Measurements from ENCODE around the gene RBM17.
"Not testable (repeated sequence)": the region's sequence is repeated elsewhere in the genome, so short reads cannot be mapped to it uniquely, and the experiment has no call there.

RBM17 gene

DNA sequence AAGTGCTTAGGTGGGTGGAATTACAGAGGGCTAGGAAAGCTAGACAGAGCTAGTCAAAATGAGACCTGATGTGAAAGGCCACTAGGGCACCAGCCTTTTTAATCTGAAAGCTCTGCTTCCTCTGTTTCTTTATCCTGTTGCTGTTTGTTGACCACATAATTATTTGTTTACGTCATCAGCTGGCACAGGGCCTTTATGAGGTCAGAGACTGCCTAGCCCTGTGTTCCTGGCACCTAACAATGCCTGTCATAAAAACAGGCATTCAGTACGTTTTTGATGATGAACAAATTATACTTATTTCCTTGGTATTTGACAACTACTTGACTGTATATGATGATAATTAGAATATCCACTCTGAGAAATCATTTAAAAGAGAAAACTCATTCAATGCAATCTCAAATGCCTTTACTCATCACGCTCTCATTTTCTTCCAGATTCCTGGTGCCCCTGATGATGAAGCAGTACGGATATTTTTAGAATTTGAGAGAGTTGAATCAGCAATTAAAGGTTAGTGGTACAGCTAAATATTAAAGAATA, 26.0 kb downstream of the RBM17 start:
- DNase-seq: no peak

DNA sequence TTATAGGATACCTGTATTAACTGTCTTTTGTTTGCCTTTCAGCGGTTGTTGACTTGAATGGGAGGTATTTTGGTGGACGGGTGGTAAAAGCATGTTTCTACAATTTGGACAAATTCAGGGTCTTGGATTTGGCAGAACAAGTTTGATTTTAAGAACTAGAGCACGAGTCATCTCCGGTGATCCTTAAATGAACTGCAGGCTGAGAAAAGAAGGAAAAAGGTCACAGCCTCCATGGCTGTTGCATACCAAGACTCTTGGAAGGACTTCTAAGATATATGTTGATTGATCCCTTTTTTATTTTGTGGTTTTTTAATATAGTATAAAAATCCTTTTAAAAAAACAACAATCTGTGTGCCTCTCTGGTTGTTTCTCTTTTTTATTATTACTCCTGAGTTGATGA, 26.6 kb downstream of the RBM17 start:
- DNase-seq: no peak

GRCh38 chr10:6115824-6116350, 27.1 kb downstream of the RBM17 start:
- no peak for DNase-seq

DNA sequence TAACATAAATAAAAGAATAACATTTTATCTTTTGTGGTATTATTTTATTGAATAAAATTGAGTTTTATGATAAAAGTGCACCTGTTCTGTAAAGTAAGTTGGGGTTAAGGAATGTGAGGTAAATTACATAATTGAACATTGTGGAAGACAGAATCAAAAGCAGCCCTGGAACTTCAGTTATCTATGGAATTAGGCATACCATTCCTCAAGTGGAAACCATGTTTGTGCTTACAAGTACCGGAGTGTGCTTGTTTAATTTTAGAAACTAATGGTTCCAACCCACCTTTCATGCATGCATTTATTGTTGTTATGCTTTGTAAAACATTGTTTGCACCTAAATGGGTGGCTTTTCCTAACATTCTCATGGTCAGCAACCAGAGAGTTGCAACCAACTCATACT, 28.0 kb downstream of the RBM17 start:
- DNase-seq: no peak

DNA sequence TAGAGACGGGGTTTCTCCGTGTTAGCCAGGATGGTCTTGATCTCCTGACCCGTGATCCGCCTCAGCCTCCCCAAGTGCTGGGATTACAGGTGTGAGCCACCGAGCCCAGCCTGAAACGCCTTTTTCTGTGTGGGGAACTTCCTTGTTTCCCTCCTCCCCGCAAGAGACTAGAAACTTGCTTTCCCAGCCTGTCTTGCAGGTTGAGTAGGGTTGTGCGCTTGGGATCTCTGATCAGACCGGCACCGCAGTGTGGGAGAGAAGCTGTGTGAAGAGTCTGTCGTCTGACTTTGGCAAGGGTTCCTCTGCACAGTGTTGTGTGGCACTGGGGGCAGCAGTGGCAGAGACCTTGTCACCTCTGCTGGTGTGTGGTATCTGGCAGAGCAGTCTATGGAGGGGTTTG, 28.9 kb downstream of the RBM17 start:
- no peak for DNase-seq

GRCh38 chr10:6119423-6119822, 30.6 kb downstream of the RBM17 start:
- no peak for DNase-seq

- DNase-seq: no peak
These were observed 31.1 kb downstream of the RBM17 start for GRCh38 chr10:6119962-6120361.

DNA sequence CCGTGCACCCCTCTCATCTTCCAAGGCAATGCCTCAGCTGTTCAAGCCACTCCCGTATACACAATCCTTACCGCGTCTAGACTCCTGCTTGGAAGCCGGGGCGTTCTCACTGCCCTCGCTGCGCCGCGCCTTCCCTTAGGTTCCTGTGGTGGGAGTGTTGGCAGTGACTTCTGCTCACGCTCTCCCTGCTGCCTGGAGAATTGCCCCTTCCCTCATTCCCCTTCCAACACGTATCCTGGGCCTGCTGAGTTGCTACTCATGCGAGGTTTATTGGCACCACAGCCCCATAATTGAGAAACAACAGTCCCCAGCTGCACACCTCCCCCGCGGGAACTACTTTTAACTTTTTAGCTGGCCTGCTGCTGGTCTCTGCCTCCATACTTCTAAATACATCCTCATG, 31.9 kb downstream of the RBM17 start:
- no peak for DNase-seq

GRCh38 chr10:6121146-6121545, 32.3 kb downstream of the RBM17 start:
- DNase-seq: no peak

- DNase-seq: no peak
These were observed 34.7 kb downstream of the RBM17 start for GRCh38 chr10:6123532-6123931.

DNA sequence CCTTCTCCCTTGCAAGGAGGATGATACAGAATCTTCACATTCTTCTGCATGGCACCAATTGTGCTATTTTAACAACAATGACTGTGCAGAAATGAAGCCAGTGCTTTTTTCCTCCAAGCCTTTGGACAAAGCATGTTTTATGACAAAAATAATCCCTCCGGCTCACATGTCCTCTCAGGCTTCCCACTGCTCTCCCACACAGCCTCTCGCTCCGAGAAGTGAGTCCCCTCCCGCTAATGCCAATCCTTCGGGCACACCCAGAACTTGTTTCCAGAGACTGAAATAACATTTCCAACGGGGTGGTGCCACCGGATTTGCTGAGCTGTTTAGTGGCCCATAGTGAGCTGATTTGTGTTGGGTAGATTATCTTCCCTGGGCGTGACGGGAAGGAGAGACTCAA, 35.8 kb downstream of the RBM17 start:
- no peak for DNase-seq

GRCh38 chr10:6127461-6127860, 38.6 kb downstream of the RBM17 start:
- DNase-seq: not testable (repeated sequence)

DNA sequence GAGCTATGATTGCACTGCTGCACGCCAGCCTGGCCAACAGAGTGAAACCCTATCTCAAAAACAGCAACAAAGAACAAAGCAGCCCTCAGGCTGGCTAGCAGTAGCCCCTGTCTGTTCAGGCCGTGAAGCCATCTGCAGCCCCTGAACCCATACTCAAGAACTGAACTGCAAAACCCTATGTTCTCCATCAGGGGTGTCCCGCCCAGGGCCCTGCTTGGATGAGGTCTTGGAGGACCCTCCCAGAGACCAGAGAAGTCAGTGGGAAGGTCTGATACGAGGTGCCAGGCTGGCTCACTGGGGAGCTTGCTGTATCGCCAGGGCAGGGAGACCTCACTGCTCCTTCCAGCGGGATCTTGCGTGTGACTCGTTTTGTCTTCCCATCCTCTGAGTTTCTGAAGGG, 39.3 kb downstream of the RBM17 start:
- DNase-seq: no peak

DNA sequence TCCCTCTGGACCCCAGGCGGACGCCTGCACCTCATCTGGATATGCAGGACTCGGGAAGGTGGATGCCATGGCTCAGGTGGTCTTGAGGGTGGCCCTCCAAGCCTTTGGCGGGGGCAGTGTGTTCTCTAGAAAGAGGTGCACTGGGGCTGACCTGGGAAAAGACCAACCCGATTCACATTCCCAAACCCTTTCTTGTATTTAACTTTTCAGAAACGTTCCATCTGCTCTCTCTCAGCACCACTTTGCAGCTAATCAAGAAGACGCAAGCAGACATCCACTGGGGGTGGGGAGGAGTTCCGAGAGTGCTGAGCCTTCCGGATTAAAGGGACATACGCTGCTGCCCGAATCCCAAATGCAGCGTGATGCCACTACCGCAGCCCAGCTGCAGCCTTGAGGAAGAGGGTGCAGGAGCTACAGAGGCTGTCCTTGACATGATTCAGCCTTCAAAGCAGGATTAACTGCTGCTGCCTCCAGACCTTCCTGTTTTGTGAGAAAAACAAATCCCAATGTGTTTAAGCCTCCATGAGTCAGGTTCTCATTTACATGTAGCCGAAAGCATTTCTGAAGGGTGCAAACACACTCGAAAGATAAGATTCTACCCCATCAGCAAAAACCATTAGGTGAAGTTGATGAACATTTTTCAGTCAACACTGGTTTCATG, 39.9 kb downstream of the RBM17 start:
- DNase-seq: no peak

DNA sequence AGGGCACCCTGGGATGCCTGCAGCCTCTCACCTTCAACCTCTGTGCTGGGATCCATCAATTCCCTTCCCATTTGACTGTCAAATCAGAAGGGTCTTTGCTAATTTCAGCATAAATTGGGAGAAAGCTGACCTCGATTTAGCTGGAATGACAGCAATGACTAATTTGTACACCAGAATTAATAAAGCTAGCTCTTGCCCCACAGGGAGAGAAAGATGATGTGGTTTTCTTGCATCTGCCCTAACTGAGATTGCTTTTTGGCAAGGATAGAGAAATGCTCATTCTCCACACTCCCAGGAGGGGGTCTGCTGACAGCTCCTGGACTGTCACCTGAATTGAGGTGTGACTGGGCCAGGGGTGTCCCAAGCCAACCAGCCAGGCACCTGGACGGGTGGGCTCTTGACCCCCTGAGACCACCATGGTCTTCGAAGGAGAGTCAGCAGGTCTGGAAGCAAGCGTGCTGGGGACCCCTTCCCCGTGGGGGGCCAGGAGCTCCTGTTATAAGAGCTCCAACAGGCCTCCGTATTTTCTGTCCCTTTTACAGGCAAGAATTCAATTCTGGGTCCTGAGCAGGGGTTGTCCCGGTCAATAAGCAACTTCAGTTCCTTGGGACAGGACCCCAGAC, 42.1 kb downstream of the RBM17 start:
- no peak for DNase-seq

- DNase-seq: no peak
These were observed 44.7 kb downstream of the RBM17 start for GRCh38 chr10:6133331-6134098.

GRCh38 chr10:6134099-6134823, 45.4 kb downstream of the RBM17 start:
- DNase-seq: no peak

- DNase-seq: no peak
These were observed 46.2 kb downstream of the RBM17 start for GRCh38 chr10:6135039-6135438.

- DNase-seq: no peak
These were observed 46.8 kb downstream of the RBM17 start for GRCh38 chr10:6135589-6136168.

GRCh38 chr10:6136215-6137201, 47.7 kb downstream of the RBM17 start:
- no peak for DNase-seq

DNA sequence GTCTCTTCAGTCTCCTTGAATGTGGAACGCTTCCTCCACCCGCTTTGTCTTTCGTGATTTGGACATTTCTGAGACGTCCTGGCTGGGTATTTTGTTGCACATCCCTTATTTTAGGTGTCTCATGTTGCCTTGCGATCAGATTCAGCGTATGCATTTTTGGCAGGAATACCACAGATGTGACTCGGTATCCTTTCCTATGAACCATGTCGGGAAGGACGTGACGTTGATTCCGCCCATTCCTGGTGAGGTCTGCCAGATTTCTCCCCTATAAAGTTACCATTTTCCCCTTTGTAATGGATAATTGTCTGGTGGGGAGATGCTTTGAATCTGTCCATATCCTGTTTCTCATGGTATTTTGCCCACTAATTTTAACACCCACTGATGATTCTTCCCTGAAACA, 49.6 kb downstream of the RBM17 start:
- DNase-seq: no peak
